HG03280 (cell line): ENCODE measurements around the gene C13orf46.
"Not testable (repeated sequence)": the region's sequence is repeated elsewhere in the genome, so short reads cannot be mapped to it uniquely, and the experiment has no call there.

ENCODE experiments used
- ATAC-seq: cut with Tn5 transposase; IDR thresholded peaks from one replicate; pipeline ENCODE4 v1.9.1; 2021; ENCODE audit warnings: mild to moderate bottlenecking, moderate library complexity; ENCODE audit not compliant: unreplicated experiment

C13orf46 gene

DNA sequence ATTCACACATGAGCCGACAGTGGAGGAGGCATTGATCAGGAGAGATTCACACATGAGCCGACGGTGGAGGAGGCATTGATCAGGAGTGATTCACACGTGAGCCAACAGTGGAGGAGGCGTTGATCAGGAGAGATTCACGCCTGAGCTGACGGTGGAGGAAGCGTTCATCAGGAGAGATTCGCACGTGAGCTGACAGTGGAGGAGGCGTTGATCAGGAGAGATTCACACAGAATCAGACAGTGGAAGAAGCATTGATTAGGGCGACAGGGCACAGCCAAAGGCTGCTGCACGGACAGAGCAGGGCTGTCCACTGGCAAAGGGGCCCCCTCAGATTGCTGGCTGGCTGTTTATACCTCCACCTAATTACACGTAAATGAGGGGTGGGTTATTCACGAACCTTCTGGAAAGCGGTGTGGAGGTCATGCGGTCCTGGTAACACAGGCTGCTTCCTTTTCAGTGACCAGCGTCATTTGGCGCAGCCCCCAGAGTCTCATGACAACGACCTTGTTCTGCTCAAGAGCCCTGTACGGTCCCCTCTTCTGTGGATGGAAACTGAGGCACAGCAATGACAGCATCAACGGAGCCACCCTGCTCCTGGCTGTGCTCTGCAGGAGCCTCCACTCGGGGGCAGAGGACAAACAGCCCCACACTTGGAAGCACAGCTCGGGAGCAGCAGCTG is 59.4 kb downstream of the C13orf46 start:
- ATAC-seq: no peak

GRCh38 chr13:113913838-113914237 is 60.0 kb downstream of the C13orf46 start:
- ATAC-seq: not testable (repeated sequence)

DNA sequence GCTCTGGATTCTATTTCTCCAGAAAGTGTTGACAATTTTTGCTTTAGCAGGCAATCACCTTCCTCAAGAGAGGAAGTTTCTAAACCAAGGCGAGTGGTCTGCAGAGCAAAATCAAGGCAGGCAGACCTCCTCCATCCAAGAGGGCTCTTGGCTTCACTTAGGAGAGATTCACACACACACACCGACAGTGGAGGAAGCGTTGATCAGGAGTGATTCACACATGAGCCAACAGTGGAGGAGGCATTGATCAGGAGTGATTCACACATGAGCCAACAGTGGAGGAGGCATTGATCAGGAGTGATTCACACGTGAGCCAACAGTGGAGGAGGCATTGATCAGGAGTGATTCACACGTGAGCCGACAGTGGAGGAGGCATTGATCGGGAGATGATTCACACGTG is 60.5 kb downstream of the C13orf46 start:
- ATAC-seq: not testable (repeated sequence)

DNA sequence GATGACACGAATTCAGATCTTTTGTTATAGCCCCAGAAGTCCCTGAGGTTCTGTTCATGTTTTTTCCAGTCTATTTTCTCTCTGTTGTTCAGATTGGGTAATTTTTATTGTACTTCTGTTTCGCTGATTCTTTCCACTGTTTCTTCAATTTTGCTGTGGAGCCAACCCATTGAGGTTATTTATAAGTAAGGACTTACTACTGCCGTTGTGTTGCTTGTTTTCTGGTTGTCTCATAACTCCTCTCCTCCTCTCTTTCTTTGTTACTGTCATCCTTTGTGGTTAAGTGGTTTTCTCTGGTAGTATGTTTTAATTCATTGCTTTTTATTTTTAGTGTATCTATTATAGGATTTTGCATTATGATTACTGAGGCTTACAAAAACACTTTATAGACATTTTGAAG is 61.3 kb downstream of the C13orf46 start:
- ATAC-seq: no peak

- ATAC-seq: no peak
Observed at GRCh38 chr13:113907635-113908617, 66.0 kb downstream of the C13orf46 start.

- no peak for ATAC-seq
Observed at GRCh38 chr13:113906571-113906970, 67.3 kb downstream of the C13orf46 start.

GRCh38 chr13:113905942-113906341 is 67.9 kb downstream of the C13orf46 start:
- no peak for ATAC-seq

- no peak for ATAC-seq
Observed at GRCh38 chr13:113905018-113905417, 68.9 kb downstream of the C13orf46 start.

DNA sequence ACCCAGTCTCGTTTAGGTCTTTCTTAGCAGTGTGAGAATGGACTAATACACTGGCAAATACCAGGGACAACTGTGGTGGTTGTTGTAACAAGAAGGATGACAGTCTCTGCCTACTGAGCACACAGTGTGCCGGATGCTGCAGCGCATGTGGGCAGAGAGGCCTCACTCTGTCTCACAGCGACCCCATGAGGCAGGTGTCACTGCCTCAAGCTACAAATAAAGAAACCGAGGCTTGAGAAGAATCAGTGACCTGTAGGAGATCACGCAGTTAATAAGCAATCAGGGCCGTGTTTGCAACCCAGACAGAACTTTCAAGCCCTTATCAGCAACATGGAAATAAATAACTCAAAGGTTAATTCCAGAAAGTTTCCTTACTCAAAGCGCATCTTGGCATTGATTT is 69.5 kb downstream of the C13orf46 start:
- no peak for ATAC-seq

GRCh38 chr13:113903912-113904311 is 70.0 kb downstream of the C13orf46 start:
- ATAC-seq: no peak
